Uterus (tissue), 2 donors: ENCODE data around the gene KCNG2.

ENCODE experiments used
- POLR2A ChIP-seq, 2 donors: fragments of 450-650 bp; IDR thresholded peaks; one replicate each; pipeline ENCODE4 v1.6.1; 2016; ENCODE audit warnings: antibody characterized with exemption in 2 of 2, mild to moderate bottlenecking in 1 of 2, moderate library complexity in 1 of 2
- TF ChIP-seq, protein P1 (sequence below), 4 experiments: fragments of 200-600 bp in 2 of 4; fragments of 450-650 bp in 2 of 4; sonication (generic) in 2 of 4; IDR thresholded peaks; one replicate each; pipeline ENCODE4 v1.5.1; 2016 to 2019; ENCODE audit warnings: antibody characterized with exemption in 4 of 4, mild to moderate bottlenecking in 2 of 4, moderate library complexity in 1 of 4

DNA sequence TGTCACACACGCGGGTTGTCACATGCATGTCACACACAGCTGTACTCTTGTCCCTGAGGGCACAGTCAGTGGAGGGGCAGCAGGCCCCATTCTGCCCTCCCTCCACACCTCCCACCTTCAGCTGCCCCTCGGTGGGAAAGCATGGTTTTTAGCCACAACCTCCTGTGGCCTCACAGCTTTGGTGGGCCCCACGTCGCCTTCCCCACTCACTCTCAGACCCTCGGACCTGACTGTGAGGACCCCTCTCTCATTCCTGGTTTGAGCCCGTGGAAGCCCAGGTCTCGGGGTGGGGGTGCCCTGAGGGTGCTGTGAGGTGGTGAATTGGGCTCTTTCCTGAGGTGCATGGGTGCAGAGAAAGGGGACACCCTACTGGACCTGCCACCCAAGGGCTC lies 19.9 kb downstream of the KCNG2 start:
- TF ChIP-seq POLR2A (IDR thresholded peaks at IDR 0.05): no peak
- TF ChIP-seq, protein P1, sequence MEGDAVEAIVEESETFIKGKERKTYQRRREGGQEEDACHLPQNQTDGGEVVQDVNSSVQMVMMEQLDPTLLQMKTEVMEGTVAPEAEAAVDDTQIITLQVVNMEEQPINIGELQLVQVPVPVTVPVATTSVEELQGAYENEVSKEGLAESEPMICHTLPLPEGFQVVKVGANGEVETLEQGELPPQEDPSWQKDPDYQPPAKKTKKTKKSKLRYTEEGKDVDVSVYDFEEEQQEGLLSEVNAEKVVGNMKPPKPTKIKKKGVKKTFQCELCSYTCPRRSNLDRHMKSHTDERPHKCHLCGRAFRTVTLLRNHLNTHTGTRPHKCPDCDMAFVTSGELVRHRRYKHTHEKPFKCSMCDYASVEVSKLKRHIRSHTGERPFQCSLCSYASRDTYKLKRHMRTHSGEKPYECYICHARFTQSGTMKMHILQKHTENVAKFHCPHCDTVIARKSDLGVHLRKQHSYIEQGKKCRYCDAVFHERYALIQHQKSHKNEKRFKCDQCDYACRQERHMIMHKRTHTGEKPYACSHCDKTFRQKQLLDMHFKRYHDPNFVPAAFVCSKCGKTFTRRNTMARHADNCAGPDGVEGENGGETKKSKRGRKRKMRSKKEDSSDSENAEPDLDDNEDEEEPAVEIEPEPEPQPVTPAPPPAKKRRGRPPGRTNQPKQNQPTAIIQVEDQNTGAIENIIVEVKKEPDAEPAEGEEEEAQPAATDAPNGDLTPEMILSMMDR (IDR thresholded peaks at IDR 0.05): no peak
